Right lobe of liver (tissue), 6 donors: ENCODE data around the gene HABP4. TPM values are rescaled to one million over a fixed set of nuclear protein-coding genes. Genes with fewer than 3 reads are reported as not detected.

Source experiments
- ATAC-seq, 4 donors: fragments of 200-7000 bp; cut with Tn5 transposase; one replicate each; pipeline ENCODE4 v1.9.1; 2020; ENCODE audit warnings: mild to moderate bottlenecking in 4 of 4, moderate library complexity in 4 of 4
- DNase-seq, 3 donors: peaks; one replicate each; pipeline ENCODE4 v3.0.0-alpha.2; 2020
- H3K27ac ChIP-seq, 3 donors: fragments of 200-600 bp; one replicate each; pipeline ENCODE4 v1.8.0; 2022
- H3K27me3 ChIP-seq, 2 donors: fragments of 200-600 bp; one replicate each; pipeline ENCODE4 v1.8.0; 2022
- H3K36me3 ChIP-seq, 4 donors: fragments of 200-600 bp; sonication (generic) in 1 of 4; one replicate each; pipeline versions ENCODE4 v1.5.1 to v1.8.0; 2017 to 2022; ENCODE audit warnings: control low read depth in 1 of 4
- H3K4me1 ChIP-seq, 4 donors: fragments of 200-600 bp; sonication (generic) in 1 of 4; one replicate each; pipeline versions ENCODE4 v1.5.1 to v1.8.0; 2017 to 2022; ENCODE audit warnings: control low read depth in 1 of 4
- H3K4me3 ChIP-seq, 3 donors: fragments of 200-600 bp; one replicate each; pipeline ENCODE4 v1.8.0; 2022
- H3K9me3 ChIP-seq, 4 donors: fragments of 200-600 bp; sonication (generic) in 1 of 4; one replicate each; pipeline versions ENCODE4 v1.5.1 to v1.8.0; 2017 to 2022; ENCODE audit warnings: control low read depth in 1 of 4
- POLR2A ChIP-seq: fragments of 450-650 bp; IDR thresholded peaks from one replicate; pipeline ENCODE4 v1.6.1; 2017; ENCODE audit warnings: antibody characterized with exemption, mild to moderate bottlenecking
- WGBS: methylation state at CpG from one replicate; pipeline ENCODE4 v1.1.6; 2018; ENCODE audit warnings: low coverage, low lambda C conversion rate; ENCODE audit not compliant: insufficient coverage; ENCODE audit errors: missing lambda C conversion rate; 5-methylcytosine and 5-hydroxymethylcytosine counted together
- intact Hi-C, 2 donors: fragments of 100-400 bp; cut with DNase I; formaldehyde crosslinking; loops; one replicate each; pipeline versions ENCODE4 v1.11.2 to v1.14.1; 2022
- total RNA-seq, 6 experiments: library from RNA; depleted of rRNA in 2 of 6; stranded (reverse); fragments of >200 nt in 2 of 6; fragmentation: NEBNext Ultra II Directional in 3 of 6; extraction: Animal tissue kit (Norgen Biotek cat#: 25700) in 3 of 6; gene quantifications; one replicate each; pipeline versions ENCODE4 v1.1.0 to v1.2.4, GENCODE V29; 2016 to 2023
- TF ChIP-seq, protein P1 (sequence below), 4 donors: fragments of 200-600 bp in 3 of 4; fragments of 450-650 bp in 1 of 4; IDR thresholded peaks; one replicate each; pipeline versions ENCODE4 v1.5.1 to v1.8.0; 2016 to 2022; ENCODE audit warnings: antibody characterized with exemption in 4 of 4, mild to moderate bottlenecking in 2 of 4
- donor health status: DM: no; HTN: yes; CAD: no.
- donor health status: DM: no; HTN: no; CAD: no.
- donor health status: DM: no; HTN: no; CAD: no.
- donor health status: DM: no; HTN: yes; CAD: no.
- donor health status: DM: no; HTN: yes; CAD: no.

HABP4 gene
- total RNA-seq, 6 experiments from 2014 or later = 1.4 to 6.2 (median 4.7) TPM

DNA sequence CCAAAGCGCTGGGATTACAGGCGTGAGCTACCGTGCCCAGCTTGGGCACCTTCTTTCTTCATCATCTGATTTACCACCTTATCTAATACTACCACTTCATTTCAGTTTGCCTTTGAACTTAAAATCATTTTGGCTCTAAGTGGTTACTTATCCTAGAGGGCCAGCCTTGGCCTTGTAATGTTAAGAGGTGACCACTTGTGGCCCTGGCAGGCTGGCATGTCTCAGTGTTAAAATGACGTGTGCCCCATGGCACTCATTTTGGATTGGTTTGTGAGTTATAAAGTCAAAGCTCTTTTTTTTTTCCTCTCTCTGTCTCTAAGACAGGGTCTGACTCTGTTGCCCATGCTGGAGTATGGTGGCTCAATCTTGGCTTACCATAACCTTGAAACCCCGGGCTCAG lies 17.8 kb downstream of the HABP4 start:
- Histone ChIP-seq H3K4me1 (no peaks in the 10 kb centered on the region), H3K9me3 (no peaks in the 10 kb centered on the region), H3K27me3 (no peaks in the 10 kb centered on the region), H3K36me3 (peaks cover 0 to 5% (median 2%) of the 10 kb centered on the region in 4 donors), H3K4me3 (no peak overlapping the region), H3K27ac (no peak overlapping the region)
- no peak for DNase-seq
- intact Hi-C loops = no loop called here
- ATAC-seq = no peak
- WGBS = 97% methylated on average over 5 of the region's 5 CpGs
- no peak for TF ChIP-seq POLR2A
- TF ChIP-seq, protein P1, sequence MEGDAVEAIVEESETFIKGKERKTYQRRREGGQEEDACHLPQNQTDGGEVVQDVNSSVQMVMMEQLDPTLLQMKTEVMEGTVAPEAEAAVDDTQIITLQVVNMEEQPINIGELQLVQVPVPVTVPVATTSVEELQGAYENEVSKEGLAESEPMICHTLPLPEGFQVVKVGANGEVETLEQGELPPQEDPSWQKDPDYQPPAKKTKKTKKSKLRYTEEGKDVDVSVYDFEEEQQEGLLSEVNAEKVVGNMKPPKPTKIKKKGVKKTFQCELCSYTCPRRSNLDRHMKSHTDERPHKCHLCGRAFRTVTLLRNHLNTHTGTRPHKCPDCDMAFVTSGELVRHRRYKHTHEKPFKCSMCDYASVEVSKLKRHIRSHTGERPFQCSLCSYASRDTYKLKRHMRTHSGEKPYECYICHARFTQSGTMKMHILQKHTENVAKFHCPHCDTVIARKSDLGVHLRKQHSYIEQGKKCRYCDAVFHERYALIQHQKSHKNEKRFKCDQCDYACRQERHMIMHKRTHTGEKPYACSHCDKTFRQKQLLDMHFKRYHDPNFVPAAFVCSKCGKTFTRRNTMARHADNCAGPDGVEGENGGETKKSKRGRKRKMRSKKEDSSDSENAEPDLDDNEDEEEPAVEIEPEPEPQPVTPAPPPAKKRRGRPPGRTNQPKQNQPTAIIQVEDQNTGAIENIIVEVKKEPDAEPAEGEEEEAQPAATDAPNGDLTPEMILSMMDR (IDR thresholded peaks at IDR 0.05) = no peak

DNA sequence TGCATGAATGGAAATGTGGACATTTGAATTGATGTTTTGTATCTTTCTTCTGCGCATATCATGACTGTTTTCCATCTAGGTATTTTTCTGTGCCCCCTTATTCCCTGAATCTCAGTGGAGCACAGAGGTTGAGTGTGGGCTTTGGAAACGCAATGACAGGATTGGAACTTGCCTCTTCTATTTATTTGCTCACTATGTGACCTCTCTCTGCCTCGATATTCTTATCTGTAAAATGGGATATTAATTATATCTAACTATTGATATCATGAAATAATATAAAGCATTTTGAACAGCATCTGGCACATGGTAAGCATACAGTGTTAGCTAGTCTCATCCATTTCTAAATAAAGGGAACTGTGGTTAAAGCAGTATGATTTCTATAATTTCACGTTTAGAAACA lies 26.0 kb downstream of the HABP4 start:
- no peaks in the 10 kb centered on the region for H3K9me3 ChIP-seq
- no peak overlapping the region for H3K4me3 ChIP-seq
- H3K36me3 ChIP-seq = peaks cover 0 to 4% (median 0%) of the 10 kb centered on the region in 4 donors
- H3K4me1 ChIP-seq = no peaks in the 10 kb centered on the region
- DNase-seq (no peak), ATAC-seq (no peak)
- H3K27ac ChIP-seq = no peak overlapping the region
- no peaks in the 10 kb centered on the region for H3K27me3 ChIP-seq
- intact Hi-C loops = no loop called here
- 94% methylated on average over 4 of the region's 4 CpGs for WGBS
- no peak for TF ChIP-seq POLR2A
- TF ChIP-seq, protein P1 (IDR thresholded peaks at IDR 0.05) = no peak

DNA sequence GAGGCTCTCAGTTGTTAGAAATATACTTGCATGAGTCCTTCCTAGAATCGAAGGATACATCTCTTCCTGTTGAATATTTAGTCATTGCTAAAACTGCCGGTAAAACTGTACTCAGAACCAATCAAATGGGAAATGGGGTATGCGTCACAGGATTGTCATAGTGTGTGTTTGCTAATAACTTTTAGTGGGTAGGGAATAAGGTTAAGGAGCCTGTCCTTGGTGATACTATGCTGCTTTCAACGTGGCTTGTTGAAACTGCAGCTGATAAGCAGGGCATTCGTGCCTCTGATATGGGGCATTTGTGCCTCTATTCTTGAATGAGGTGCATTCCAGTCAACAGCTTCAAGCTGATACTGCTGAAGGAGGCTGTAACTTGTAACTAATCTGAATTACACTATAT lies 26.6 kb downstream of the HABP4 start:
- TF ChIP-seq, protein P1 (IDR thresholded peaks at IDR 0.05) = no peak
- no peak for TF ChIP-seq POLR2A

DNA sequence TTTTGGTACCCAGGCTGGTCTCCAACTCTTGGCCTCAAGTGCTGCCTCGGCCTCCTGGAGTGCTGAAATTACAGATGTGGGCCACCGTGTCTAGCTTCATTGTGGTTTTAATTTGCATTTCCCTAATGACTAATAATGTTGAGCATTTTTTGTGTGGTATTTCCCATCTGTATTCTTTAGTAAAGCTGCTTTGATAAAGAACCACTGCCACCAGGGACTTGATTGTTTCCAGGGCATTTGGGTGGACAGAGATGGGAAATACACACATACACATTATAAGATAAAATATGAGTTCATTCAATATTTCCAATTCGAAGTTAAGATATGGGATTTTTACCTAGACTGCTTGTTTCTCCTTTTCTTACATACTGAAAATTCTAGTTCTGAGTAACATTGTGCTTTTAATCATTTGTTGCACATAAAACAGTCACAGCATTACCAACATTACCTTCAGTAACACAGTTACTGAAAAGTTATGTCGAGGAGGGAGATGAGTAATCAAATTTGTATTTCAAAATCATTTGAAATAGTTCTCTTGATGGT lies 28.9 kb downstream of the HABP4 start:
- whole genome bisulfite sequencing = 69% methylated on average over 4 of the region's 4 CpGs
- intact Hi-C loops = no loop called here
- Histone ChIP-seq H3K4me1 (no peaks in the 10 kb centered on the region), H3K27me3 (no peaks in the 10 kb centered on the region), H3K27ac (no peak overlapping the region), H3K9me3 (no peaks in the 10 kb centered on the region), H3K36me3 (no peaks in the 10 kb centered on the region), H3K4me3 (no peak overlapping the region)
- TF ChIP-seq, protein P1 (IDR thresholded peaks at IDR 0.05) = no peak
- no peak for TF ChIP-seq POLR2A
- ATAC-seq (no peak), DNase-seq (no peak)

More for the DNA sequence above, 26.6 kb downstream of the HABP4 start:
- ATAC-seq (no peak), DNase-seq (no peak)
- no peaks in the 10 kb centered on the region for H3K4me1 ChIP-seq
- H3K27ac ChIP-seq = no peak overlapping the region
- no peaks in the 10 kb centered on the region for H3K27me3 ChIP-seq
- no peaks in the 10 kb centered on the region for H3K9me3 ChIP-seq
- 74% methylated on average over 5 of the region's 5 CpGs for WGBS
- no peak overlapping the region for H3K4me3 ChIP-seq
- H3K36me3 ChIP-seq = no peaks in the 10 kb centered on the region
- intact Hi-C loops = no loop called here

DNA sequence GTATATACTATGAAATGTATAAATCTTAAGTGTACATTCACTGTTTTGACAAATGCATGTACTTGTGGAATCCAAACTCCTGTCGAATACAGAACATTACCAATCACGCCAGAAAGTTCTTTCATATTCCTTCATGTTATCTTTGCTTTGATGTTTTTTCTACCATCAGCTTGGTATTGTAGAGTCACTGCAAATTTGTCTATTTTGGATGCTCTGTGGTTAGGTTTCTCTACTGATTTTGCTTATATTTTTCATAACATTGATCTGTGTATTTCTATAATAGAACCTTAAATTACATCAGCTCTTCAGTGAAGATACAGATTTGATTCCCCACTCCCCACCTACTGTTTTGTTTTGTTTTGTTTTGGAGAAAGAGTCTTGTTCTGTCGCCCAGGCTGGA lies 30.8 kb downstream of the HABP4 start:
- Histone ChIP-seq H3K27me3 (no peaks in the 10 kb centered on the region), H3K9me3 (no peaks in the 10 kb centered on the region), H3K27ac (no peak overlapping the region), H3K4me1 (no peaks in the 10 kb centered on the region), H3K4me3 (no peak overlapping the region), H3K36me3 (no peaks in the 10 kb centered on the region)
- intact Hi-C loops = no loop called here
- DNase-seq (no peak), ATAC-seq (no peak)
- TF ChIP-seq, protein P1 (IDR thresholded peaks at IDR 0.05) = no peak
- no peak for TF ChIP-seq POLR2A
- WGBS = 95% methylated on average over 3 of the region's 3 CpGs
